Measurements from ENCODE around the gene SRPK3. TPM values are rescaled to one million over a fixed set of nuclear protein-coding genes. Genes with fewer than 3 reads are reported as not detected.

The SRPK3 gene
- under 1 TPM in 1 of 2 experiments, not detected in 1; 0.09 TPM for total RNA-seq

GRCh38 chrX:153780678-153781427, at the start of gene SRPK3:
Gene SRPK3 (plus strand): TSS chrX:153781041. CDS start chrX:153781087, 46 bp downstream.
- H3K27ac Mint-ChIP-seq: no peak within 1 kb of the TSS
- no peaks in the 10 kb centered on the region for H3K9me3 Mint-ChIP-seq
- ATAC-seq (no peak), DNase-seq (no peak)
- intact Hi-C loops (cut with micrococcal nuclease): no loop called here
- peaks cover 5% of the 10 kb centered on the region for H3K27me3 Mint-ChIP-seq
- ChIA-PET POLR2A (interaction anchor here (1.0 kb wide), 1 partner anchor 9 kb away, joined by 3 read pairs; no protein-coding TSS in a partner anchor), CTCF (interaction anchor here (1.4 kb wide), 1 partner anchor 18 kb away, joined by 3 read pairs; no protein-coding TSS in a partner anchor)
- no peaks in the 10 kb centered on the region for H3K4me1 Mint-ChIP-seq (ENCODE audit: low read depth)
- no peaks in the 10 kb centered on the region for H3K36me3 Mint-ChIP-seq (ENCODE audit: low read depth)
- TF ChIP-seq CTCF (IDR thresholded peaks at IDR 0.05): no peak
- no peak within 1 kb of the TSS for H3K4me3 Mint-ChIP-seq

GRCh38 chrX:153731117-153731844, 49.6 kb upstream of the SRPK3 start:
- ATAC-seq (no peak), DNase-seq (no peak)
- peak overlapping the region; percentile 11 for H3K4me3 Mint-ChIP-seq
- intact Hi-C loops (cut with micrococcal nuclease): no loop called here
- CTCF ChIA-PET: interaction anchor here (1.0 kb wide), 1 partner anchor 69 kb away, joined by 3 read pairs; no protein-coding TSS in a partner anchor
- no peaks in the 10 kb centered on the region for H3K27me3 Mint-ChIP-seq
- peaks cover 5% of the 10 kb centered on the region for H3K9me3 Mint-ChIP-seq
- no peak for TF ChIP-seq CTCF (IDR thresholded peaks at IDR 0.05)
- H3K27ac Mint-ChIP-seq: peak overlapping the region; percentile 56
- H3K4me1 Mint-ChIP-seq (ENCODE audit: low read depth): peaks cover 32% of the 10 kb centered on the region
- H3K36me3 Mint-ChIP-seq (ENCODE audit: low read depth): peaks cover 6% of the 10 kb centered on the region
- POLR2A ChIA-PET: no interaction called here

DNA sequence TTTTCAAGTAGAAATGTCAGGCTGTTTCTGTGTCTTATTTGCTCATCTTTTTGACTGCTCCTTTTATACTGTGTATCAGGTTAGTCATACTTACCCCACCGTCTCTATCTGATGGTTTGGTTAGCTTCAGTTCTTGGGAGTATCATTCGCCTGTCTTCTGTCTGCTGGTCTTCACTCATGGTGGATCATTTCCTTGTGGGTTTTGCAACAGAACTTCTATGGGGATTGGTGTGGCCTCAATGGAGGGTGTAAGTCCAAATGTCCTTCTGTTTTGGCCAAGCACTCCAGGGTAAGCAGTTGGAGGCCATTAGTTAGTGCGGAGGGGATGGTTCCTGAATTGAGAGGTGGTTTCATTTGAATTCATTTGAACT, 49.0 kb upstream of the SRPK3 start:
- peaks cover 6% of the 10 kb centered on the region for H3K36me3 Mint-ChIP-seq (ENCODE audit: low read depth)
- no peak overlapping the region for H3K4me3 Mint-ChIP-seq
- no peak for DNase-seq
- intact Hi-C loops (cut with micrococcal nuclease): no loop called here
- TF ChIP-seq CTCF (IDR thresholded peaks at IDR 0.05): no peak
- H3K27me3 Mint-ChIP-seq: no peaks in the 10 kb centered on the region
- ATAC-seq: no peak
- H3K4me1 Mint-ChIP-seq (ENCODE audit: low read depth): peaks cover 30% of the 10 kb centered on the region
- H3K27ac Mint-ChIP-seq: peak overlapping the region; percentile 56
- ChIA-PET CTCF (no interaction called here), POLR2A (no interaction called here)
- peaks cover 5% of the 10 kb centered on the region for H3K9me3 Mint-ChIP-seq

GRCh38 chrX:153732401-153732800, 48.4 kb upstream of the SRPK3 start:
- H3K9me3 Mint-ChIP-seq: peaks cover 5% of the 10 kb centered on the region
- H3K4me1 Mint-ChIP-seq (ENCODE audit: low read depth): peaks cover 26% of the 10 kb centered on the region
- ChIA-PET CTCF (no interaction called here), POLR2A (no interaction called here)
- H3K27me3 Mint-ChIP-seq: no peaks in the 10 kb centered on the region
- H3K27ac Mint-ChIP-seq: no peak overlapping the region
- TF ChIP-seq CTCF (IDR thresholded peaks at IDR 0.05): no peak
- DNase-seq (no peak), ATAC-seq (no peak)
- intact Hi-C loops (cut with micrococcal nuclease): no loop called here
- H3K36me3 Mint-ChIP-seq (ENCODE audit: low read depth): peaks cover 6% of the 10 kb centered on the region
- H3K4me3 Mint-ChIP-seq: no peak overlapping the region

DNA sequence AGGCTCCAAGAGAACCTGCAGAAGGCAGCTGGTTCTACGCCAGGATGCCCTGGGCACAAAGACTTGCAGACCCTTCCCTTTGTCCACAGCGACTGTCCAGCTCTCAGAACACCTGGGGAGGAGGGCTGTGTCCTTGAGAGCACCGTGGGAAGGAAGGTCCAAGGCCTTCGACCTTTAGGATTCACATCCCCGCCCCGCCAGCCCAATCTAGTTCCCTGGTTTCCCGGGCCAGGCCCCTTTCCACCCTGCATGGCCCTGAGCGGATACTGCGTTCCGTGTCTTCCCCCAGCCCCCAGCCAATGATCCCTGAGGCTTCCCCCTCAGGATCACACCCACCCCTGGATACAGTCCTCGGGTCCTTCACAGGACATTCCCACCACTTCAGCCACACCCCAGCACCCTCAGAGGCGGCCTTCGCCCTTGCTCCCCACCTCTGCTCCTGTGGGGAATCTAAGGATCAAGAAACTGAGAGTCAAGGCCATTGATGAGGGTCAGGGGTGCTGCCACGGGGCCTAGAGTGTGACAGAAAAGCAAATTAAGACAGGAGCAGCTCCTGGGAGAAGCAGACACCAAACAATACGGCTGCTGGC, 47.1 kb upstream of the SRPK3 start:
- intact Hi-C loops (cut with micrococcal nuclease): no loop called here
- Mint-ChIP-seq H3K36me3 (ENCODE audit: low read depth) (peaks cover 6% of the 10 kb centered on the region), H3K9me3 (peaks cover 5% of the 10 kb centered on the region), H3K27ac (no peak overlapping the region), H3K27me3 (no peaks in the 10 kb centered on the region), H3K4me1 (ENCODE audit: low read depth) (peaks cover 21% of the 10 kb centered on the region), H3K4me3 (no peak overlapping the region)
- ChIA-PET POLR2A (no interaction called here), CTCF (no interaction called here)
- DNase-seq: no peak
- no peak for TF ChIP-seq CTCF (IDR thresholded peaks at IDR 0.05)
- ATAC-seq: no peak
